HG03280 (cell line): ENCODE data around the gene SBF2.

ENCODE experiments used
- ATAC-seq: cut with Tn5 transposase; IDR thresholded peaks from one replicate; pipeline ENCODE4 v1.9.1; 2021; ENCODE audit warnings: mild to moderate bottlenecking, moderate library complexity; ENCODE audit not compliant: unreplicated experiment

SBF2 gene

DNA sequence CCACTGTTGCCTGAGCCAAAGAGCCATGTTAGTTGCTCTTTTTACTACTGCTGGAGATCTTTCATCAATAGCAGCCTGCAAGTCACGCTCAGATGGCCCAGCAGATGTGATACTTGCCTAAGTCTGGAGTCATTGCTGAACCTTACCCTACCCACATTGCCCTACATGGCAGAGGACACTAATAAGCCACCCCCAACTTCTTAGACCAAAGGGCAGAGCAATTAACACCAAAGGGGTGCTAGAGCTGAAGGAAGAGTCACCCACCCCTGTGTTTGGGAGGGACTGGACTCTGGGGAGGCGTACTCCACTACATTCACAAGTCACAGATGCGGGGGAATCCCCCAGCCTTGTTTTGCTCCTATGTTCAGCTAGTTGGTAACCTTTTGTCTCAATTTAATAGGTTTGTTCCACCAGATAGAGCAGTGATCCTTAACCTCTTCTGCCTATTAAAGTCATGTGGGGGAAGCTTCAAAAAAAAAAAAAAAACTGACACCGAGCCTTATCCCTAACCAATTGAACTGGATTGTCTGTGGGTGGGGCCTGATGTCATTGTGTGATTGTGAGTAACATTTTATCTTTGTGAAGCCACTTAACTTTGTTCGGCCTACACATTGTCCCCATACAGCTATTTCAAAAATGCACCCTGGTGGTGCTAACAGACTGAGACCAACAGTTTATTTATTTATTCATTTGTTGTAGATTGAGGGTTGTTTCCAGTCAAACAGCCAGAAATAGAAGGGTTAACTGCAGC, 23.9 kb upstream of the SBF2 start:
- peak; percentile 62 for ATAC-seq

DNA sequence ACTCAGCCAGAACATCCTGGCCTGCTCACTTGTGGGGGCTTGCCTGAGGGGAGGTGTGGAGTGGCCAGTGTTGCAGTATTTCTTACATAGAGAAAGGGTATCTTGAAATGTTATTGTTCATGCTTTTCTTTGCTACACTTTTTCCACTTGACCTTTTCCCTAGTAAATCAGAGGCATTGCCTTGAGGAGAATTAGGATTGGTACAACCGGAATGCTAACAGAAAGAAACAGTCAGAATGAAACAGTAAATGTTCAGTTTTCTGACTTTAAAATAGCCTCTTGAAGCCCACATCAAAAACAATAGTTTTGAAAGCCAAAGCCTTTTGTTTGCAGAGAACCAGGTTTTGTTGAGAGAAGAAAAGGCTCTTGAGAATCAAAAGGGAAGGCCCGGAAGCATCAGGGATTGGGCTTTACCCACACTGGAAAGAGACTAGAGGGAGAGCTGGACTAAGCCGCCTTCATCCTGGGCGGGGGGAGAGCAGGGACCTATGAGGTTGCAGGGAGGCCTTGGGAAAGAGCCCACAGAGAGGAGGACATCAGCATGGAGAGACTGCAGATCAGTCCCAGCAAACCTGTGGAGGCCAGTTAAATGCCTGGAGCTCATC, 23.2 kb upstream of the SBF2 start:
- ATAC-seq, result peak; percentile 9

DNA sequence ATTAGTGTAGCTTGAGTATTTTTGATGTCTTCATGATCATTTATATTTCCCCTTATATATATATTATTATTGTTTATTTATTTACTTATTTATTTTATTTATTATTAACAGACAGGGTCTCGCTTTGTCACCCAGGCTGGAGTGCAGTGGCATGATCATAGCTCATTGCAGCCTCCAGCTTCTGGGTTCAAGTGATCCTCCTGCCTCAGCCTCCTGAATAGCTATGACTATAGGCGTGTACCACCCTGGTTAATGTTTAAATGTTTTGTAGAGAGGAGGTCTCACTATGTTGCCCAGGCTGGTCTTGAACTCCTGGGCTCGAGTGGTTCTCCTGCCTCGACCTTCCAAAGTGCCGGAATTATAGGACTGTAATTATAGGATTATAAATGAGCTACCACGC, 21.1 kb upstream of the SBF2 start:
- ATAC-seq, result no peak

DNA sequence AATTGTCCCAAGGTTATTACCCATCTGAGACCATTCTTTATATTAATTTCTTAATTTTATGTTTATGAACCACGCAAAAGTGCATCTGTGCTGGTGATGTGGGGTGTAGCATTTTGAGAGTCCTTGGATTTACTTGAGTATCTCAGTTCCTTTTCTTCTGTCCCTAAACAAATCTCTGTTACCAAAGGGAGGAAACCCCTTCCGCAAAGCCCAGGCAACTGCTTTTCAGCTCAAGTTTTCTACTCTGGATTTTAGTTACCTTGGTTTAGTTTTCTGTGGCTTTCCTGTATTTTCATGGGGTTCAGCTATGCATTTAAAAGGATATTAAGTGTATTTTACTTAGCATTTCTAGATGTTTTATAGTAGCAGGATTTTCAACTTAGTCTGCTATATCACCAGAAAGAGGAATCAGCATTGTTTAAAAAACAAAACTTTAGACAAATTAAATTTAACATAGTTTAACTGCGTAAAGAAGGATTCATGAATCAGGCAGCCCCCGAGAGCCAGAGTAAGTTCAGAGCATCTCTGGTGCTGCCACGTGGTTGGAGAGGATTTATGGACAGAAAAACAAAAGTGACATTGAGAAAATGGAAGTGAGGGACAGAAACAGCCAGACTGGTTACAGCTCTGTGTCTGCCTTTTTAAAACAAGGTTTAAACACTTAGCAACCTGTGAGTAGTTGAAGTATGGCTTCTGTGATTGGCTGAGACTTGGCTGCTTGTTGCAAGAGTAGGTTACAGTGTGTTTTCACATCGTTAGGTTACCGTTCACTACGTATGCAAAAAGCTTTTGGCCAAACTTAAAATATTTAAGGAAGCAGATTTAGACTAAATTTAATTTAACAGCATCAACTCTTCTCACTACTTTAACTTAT, 20.4 kb upstream of the SBF2 start:
- peak; percentile 81 for ATAC-seq

DNA sequence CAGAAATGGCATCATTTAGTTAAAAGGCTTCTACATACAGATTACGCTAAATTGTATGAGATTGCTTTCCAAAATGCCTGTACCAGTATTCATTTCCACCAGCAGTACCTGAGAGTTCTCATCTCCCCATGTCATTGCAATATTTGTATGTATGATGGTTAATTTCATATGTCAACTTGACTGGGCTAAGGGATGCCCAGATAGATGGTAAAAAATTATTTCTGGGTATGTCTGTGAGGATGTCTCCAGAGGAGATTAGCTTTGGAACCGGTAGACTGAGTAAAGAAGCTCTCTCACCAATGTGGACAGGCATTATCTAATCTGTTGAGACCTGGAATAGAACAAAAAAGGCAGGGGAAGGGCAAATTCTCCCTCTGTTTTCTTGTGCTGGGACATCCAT, 17.8 kb upstream of the SBF2 start:
- no peak for ATAC-seq

DNA sequence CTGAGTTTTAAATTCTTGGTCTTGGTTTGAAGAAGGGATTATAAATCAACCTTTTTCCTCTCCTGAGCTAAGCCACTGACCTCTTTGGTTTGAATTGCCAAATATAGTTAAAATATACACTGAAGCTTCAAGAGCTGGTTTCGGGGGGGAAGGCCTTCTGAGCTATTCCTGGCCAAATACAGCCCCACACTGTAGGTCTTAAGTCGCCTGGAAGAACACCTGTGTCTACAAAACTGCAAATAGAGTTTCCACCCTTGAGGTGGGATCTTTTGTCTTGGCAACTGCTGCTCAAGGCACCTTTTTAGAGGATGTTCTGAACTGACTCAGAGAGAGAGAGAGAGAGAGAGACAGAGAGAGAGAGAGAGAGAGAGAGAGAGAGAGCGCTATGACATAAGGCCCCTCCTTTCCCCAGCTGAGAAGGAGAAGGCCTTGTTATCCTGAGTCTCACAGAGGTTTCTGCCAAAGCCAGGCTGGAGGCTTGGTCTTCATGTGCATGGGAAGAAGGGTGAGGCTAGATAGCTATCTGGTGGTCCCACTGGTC, 16.4 kb upstream of the SBF2 start:
- ATAC-seq, result no peak

DNA sequence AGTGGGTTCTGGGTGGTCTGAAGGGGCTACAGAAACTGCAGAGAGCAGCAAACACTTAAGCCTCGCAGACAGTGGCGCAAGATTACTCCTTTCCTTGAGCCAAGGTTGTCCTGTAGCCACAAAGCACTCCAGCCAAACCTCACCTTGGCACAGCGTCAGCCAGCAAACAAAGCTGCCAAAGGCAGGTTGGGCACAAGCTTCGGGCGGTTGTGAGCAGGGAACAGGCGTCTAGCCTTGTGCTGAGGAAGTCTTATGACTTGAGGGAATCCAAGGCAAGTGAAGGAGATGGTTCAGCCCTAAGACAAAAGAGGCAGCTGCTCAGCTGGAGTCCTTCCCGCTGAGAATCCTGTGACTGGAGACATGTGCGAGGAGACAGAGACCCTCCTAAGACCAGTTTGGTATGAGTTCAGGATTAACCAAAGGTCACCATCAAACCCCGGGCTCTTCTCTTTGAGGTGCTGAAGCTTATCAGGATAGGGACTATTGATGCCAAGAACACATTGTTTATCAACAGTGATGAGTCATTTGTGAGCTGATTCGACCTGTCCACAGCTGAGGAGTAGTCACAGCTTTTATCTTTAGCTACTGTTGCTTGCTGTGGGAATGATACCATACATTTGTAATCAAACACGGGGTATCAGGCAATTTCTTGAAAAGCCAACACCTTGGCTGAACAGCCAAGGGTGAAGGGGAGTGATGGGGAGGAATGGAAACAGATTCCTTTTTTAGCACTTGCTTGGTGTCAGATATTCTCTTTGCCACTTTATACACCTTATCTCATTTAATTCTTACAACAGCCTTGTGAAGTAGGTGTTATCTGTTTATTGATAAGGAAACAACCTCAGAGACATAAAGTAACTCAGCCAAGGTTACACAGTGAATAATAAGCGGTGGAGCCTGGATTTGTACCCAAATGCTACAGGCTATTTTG, 15.4 kb upstream of the SBF2 start:
- no peak for ATAC-seq

DNA sequence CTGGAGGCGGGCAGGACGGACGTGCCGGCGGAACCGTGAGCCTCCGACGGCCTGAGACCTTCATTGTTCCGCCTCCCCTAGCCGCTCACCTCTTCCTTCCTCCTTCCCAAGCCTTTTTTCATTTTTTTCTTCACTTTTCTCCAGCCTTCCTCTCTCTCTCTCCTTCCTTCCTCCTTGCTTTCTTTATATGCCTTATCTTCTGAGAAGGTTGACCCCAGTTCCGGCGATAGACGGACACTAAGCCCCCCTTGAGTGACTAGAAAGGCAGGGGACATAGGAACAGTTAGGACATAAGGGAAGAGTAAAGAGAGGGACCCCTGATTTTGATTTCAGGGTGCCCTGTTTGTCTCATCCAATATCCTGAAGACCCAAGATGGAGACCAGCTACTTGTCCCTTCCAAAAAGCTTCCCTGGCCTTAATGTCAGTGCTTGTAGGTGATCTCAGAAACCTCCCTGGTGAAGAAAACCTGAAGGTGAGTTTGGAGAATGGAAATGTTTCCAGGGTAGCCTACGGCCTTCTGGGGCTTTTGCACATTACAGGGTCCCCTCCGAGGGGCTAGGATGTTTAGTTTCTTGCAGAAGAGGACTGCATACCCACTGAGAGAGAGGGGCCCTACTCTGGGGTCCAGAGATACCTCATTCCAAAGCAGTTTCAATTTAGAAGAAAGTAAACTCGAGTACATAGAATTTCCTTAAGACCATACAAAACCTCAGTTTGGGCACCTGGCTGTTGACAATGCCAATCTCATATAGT, 14.4 kb upstream of the SBF2 start:
- no peak for ATAC-seq

DNA sequence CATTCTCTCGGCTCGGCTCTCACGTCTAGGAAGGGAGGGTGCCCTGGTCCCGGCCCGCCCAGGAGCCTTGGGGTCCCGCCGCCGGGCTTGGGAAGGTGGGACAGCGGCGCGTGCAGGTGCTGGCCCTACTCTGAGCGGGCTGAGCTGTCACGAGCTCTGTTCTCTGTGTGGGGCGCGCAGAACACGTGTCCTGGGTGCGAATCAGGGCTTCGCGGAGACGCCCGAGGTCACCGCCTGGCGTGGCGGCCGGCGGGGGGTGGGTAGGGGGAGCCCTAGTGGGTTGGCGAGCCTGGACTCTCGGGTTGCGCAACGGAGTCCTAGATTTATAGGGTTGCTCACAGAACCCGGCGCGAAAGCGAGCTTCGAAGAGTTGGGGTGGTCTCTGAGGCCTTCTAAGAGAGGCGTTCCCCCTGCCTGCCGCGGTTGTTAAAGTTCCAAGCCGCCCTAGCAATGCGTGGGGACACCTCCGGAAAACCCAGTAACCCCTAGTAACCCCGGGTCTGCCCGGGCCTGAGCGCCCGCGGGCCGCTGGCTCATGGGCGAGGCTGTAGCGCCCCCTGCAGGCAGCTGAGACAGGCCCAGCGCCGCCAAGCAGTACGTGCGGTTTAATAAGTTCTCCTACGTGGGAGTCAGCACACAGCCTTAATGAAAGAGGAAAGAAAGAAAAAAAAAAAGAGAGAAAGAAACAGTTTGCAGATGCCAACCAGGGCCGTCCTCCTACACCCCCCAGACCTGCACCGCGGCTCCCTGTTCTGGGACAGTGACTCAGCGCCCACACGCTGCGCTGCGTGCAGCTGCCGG, 13.6 kb upstream of the SBF2 start:
- ATAC-seq, result peak; percentile 66

DNA sequence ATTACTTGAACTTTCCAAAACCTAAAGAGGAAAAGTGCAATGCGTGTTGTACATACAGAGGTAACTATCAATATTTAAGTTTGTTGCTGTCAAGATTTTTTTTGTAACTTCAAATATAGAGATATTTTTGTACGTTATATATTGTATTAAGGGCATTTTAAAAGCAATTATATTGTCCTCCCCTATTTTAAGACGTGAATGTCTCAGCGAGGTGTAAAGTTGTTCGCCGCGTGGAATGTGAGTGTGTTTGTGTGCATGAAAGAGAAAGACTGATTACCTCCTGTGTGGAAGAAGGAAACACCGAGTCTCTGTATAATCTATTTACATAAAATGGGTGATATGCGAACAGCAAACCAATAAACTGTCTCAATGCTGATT, 13.0 kb upstream of the SBF2 start:
- no peak for ATAC-seq

DNA sequence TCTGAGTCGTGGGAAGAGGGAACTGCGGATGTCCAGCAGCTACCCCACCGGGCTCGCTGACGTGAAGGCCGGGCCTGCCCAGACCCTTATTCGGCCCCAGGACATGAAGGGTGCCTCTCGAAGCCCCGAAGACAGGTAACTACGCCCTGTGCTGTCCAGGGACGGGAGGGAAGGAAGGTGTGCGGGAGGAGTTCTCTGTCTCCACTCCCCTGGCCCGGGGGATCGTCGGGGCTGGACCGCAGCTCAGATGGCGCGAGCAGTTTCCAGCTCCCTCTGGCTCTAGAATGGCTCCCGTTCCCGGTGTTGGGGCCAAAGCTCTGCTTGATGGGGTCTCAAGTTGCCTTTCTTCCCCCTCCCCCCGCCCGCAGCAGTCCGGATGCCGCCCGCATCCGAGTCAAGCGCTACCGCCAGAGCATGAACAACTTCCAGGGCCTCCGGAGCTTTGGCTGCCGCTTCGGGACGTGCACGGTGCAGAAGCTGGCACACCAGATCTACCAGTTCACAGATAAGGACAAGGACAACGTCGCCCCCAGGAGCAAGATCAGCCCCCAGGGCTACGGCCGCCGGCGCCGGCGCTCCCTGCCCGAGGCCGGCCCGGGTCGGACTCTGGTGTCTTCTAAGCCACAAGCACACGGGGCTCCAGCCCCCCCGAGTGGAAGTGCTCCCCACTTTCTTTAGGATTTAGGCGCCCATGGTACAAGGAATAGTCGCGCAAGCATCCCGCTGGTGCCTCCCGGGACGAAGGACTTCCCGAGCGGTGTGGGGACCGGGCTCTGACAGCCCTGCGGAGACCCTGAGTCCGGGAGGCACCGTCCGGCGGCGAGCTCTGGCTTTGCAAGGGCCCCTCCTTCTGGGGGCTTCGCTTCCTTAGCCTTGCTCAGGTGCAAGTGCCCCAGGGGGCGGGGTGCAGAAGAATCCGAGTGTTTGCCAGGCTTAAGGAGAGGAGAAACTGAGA, 12.2 kb upstream of the SBF2 start:
- ATAC-seq, result no peak

DNA sequence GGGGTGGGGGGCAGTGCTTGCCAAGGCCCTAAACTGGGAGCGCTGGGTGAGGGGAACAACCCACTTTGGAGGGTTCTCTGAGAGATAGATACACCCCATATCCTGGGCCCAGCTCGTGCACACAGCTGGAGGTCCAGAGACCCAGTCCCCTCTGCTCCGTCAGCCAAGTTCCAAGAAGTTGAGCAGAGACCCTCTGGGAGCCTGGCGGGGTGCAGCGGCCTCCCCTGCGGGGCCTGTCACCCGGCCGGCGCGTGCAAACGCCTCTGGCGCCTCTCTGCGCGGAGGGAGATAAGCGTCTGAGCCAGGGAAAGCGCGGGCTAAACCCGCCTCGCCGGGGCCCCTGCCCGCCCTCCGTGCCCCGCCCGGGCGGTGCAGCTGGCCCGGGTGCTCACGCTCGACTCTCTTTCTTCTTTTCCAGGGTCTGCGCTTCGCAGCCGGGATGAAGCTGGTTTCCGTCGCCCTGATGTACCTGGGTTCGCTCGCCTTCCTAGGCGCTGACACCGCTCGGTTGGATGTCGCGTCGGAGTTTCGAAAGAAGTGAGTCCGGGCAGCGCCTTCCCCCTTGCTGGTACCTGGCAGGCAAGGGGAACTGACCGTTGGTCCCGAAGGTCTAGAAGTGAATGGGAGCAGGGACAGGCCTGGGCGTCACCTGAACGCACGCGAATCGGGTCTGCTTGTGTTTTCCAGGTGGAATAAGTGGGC, 11.4 kb upstream of the SBF2 start:
- ATAC-seq, result no peak

DNA sequence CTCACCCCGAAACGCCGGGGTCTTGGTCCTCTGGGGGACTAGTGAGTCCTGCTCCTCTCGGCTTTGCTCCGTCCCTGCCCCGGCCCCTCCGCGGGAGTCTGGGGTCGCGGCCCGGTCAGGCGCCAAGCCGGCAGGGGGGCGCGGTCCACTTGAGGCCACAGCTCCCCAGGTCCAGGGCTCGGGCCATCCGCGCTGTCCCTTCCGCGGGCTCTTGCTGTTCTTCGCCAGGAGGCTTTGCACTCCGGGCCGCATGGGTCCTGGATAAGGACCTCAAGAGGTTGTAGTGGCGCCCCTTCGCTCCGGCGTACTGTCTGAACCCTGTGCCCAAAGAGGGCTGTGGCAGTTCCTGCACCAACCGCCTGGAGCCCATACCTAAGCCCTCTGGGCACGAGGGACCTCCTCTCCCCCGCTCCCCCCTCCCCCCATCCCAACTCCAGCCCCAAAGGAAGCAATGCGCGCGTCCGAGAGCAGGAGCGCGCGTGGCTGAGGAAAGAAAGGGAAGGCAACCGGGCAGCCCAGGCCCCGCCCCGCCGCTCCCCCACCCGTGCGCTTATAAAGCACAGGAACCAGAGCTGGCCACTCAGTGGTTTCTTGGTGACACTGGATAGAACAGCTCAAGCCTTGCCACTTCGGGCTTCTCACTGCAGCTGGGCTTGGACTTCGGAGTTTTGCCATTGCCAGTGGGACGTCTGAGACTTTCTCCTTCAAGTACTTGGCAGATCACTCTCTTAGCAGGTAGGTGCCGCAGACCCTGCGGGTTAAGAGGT, 10.7 kb upstream of the SBF2 start, which contains the start of gene ADM:
Gene ADM (plus strand): TSS at position 579 of the 767 bp plus-strand sequence. CDS start 628 bp downstream, outside the sequence.
- no peak for ATAC-seq

DNA sequence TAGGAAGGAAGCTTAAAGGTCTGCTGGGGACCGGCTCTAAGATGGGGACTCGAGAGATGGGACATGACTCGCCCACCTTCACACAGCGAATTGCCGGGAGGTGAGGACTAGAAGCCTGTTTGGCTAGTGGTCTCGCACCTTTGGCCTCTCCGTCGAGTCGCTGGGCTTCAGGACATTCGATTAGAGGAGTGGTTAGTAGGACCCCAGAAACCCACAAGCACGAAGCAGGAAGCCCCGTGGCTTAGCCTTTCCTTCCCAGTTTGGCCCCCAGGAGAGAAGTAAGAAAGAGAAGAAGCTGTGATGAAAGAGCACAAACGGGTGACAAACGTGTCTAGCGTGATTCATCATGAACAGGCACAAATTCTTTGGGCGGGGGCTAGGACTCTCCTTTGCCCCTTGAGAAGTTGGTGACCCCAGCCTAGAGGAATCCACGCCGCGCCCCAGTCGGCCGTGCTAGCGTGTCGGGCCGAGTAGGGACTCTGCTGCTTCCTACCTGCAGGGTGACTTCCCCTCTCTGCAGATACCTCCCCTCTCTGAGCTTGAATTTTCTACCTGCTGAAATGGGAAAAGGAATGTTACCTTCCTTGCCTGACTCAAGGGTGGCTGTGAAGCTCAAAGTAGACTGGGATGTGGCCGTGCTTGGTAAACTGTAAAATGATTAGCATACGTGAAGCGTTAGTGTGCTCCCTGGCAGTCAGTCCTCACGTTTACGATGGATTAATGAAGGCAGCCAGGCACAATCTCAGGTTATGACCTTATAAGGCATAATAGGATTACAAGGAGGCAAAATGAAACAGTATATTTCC, 9.7 kb upstream of the SBF2 start:
- no peak for ATAC-seq

DNA sequence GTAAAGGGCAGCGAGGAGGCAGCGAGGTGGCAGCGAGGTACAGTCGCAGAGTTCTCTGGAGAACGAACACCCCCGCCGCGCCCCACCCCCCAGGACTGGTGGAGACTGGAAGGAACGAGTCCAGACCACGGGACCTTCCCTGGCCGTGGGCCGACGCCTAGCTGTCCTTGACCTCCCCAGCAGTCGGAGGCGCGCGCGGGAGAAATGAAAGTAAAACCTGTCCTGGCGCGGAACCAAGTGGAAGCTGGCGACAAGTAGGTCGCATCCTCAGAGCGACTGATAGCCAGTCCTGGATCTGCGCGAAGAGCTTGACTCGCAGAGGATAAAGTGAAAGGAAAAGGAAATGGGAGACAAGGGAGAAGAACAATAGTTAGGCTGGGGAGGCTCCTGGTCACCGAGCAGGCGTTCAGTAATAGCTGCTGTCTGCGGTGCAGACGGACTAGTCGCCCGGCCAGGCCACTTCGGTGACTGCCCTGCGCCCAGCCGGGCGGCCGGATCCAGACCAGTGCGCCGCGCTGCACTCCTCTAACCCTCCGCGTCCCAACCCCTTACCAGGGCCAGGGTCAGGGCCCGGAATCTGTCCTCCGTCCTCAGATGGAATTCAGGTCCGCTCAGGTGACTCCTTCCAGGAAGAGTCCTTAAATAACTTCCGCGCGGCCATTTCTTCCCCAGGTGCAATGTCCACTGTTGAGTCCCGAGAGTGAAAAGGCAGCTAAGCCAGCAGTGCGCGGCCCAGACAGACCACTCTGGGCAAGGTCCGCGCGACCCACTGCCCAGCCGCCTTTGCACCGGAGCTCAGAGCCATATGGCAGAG, 8.9 kb upstream of the SBF2 start:
- ATAC-seq, result no peak
